GM12865 (cell line): Measurements from ENCODE around the gene PRDM11.

Source experiments
- DNase-seq: peaks from one replicate; pipeline ENCODE4 v3.0.0; 2010; ENCODE audit warnings: low read depth
- H3K4me3 ChIP-seq: 2 replicates; pipeline ENCODE4 v1.5.1; 2011; ENCODE audit warnings: mild to moderate bottlenecking, low read depth, low read length, control low read depth
- CTCF ChIP-seq: IDR thresholded peaks from 2 replicates; pipeline ENCODE4 v1.5.1; 2011; ENCODE audit warnings: low read length, control low read depth, low read depth, inconsistent platforms; ENCODE audit not compliant: insufficient read depth; ENCODE audit errors: missing control alignments

PRDM11 gene

GRCh38 chr11:45215098-45215865 is 68.8 kb downstream of the PRDM11 start:
- peak; percentile 5 for DNase-seq
- no peak for TF ChIP-seq CTCF

GRCh38 chr11:45216031-45216430 is 69.6 kb downstream of the PRDM11 start:
- no peak for TF ChIP-seq CTCF
- no peak overlapping the region for H3K4me3 ChIP-seq
- DNase-seq, result no peak

More at GRCh38 chr11:45215098-45215865, 68.8 kb downstream of the PRDM11 start:
- no peak overlapping the region for H3K4me3 ChIP-seq

GRCh38 chr11:45216901-45217300 is 70.5 kb downstream of the PRDM11 start:
- no peak overlapping the region for H3K4me3 ChIP-seq
- TF ChIP-seq CTCF, result no peak
- no peak for DNase-seq

- no peak for DNase-seq
- no peak for TF ChIP-seq CTCF
- H3K4me3 ChIP-seq, result no peak overlapping the region
Observed at GRCh38 chr11:45217991-45218390, 71.6 kb downstream of the PRDM11 start.

GRCh38 chr11:45218705-45219104 is 72.3 kb downstream of the PRDM11 start:
- no peak for DNase-seq
- TF ChIP-seq CTCF, result no peak
- no peak overlapping the region for H3K4me3 ChIP-seq

GRCh38 chr11:45219411-45219810 is 73.0 kb downstream of the PRDM11 start:
- no peak for DNase-seq
- TF ChIP-seq CTCF, result no peak
- H3K4me3 ChIP-seq, result no peak overlapping the region

GRCh38 chr11:45223496-45223895 is 77.1 kb downstream of the PRDM11 start:
- no peak overlapping the region for H3K4me3 ChIP-seq
- TF ChIP-seq CTCF, result no peak
- DNase-seq, result no peak
